Peyer's patch (tissue), 4 donors: ENCODE data around the gene DIS3L2.

ENCODE experiments used
- POLR2A ChIP-seq, 2 donors: fragments of 450-650 bp; IDR thresholded peaks; one replicate each; pipeline ENCODE4 v1.5.1; 2017; ENCODE audit warnings: antibody characterized with exemption in 2 of 2, mild to moderate bottlenecking in 2 of 2, moderate library complexity in 2 of 2
- TF ChIP-seq, protein P1 (sequence below), 6 experiments: fragments of 450-650 bp in 4 of 6; fragments of 200-600 bp in 2 of 6; sonication (generic) in 1 of 6; IDR thresholded peaks; one replicate each; pipeline ENCODE4 v1.5.1; 2017 to 2019; ENCODE audit warnings: antibody characterized with exemption in 6 of 6, mild to moderate bottlenecking in 3 of 6, moderate library complexity in 1 of 6

DNA sequence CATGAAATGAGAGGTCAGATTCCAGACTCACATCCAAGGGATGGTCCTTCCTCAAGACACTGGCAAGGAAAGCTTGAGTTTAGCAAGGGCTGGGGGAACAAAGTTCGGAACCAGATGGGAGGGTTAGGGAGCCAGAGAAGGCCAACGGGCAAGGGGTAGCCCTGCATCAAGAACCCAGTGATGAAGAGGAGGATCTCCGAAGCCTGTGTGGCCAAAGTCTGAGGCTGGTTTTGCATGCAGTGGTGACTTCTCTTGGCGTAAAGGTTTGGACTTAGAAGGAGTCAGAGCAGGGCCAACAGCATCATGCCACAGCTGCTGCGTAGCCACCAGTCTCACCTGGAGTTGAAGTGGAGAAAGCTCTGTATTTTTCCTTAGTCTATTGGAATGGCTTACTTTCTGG lies 293.5 kb downstream of the DIS3L2 start:
- TF ChIP-seq, protein P1, sequence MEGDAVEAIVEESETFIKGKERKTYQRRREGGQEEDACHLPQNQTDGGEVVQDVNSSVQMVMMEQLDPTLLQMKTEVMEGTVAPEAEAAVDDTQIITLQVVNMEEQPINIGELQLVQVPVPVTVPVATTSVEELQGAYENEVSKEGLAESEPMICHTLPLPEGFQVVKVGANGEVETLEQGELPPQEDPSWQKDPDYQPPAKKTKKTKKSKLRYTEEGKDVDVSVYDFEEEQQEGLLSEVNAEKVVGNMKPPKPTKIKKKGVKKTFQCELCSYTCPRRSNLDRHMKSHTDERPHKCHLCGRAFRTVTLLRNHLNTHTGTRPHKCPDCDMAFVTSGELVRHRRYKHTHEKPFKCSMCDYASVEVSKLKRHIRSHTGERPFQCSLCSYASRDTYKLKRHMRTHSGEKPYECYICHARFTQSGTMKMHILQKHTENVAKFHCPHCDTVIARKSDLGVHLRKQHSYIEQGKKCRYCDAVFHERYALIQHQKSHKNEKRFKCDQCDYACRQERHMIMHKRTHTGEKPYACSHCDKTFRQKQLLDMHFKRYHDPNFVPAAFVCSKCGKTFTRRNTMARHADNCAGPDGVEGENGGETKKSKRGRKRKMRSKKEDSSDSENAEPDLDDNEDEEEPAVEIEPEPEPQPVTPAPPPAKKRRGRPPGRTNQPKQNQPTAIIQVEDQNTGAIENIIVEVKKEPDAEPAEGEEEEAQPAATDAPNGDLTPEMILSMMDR (IDR thresholded peaks at IDR 0.05): no peak
- no peak for TF ChIP-seq POLR2A (IDR thresholded peaks at IDR 0.05)
